NCI-H524 treated with DMSO at 0.1 percent for 48 hours (cell line): Measurements from ENCODE around the gene ADORA1.

Source experiments
- DNase-seq: peaks from one replicate; lab custom pipeline; 2025; lab: John Stamatoyannopoulos, UW

The ADORA1 gene

DNA sequence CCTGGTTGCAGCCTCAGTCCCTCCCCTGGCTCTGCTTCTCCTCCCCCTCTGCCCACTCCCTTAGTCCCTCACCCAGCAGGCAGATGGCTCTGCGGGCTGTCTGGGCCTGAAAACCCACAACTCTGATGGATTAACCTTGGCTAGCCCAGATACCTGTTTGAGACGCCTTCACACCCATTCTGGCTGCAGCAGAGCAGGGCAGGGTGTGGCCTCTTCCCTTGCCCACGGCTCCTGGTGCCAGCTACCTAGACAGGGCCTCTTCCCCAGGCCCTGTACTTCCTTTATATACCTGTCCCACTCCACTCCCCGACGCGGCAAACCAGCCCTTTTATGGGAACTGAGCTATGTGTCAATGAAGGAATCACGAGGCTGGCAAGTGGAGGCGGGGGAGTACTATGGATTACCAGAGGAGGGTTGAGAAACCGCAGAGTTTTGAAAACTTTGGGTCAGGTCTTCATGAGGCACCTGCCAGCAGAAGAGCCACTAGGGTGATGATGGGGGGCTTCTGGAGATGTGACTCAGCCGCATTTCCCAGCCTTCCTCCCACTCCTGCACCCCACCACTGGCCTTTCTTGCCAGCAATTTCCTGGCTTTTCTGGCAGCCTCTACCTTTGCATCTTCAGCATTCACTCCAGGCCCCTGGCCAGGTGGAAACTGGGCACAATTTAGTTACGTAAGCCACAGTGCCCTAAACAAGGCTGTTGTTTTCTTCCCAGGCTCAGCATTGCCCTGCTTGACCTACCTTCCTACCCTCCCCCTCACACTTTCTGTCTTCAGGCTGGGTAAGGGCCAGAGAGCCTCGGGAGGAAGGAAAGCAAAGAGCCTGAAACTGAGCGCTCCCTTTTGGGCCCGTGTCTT, 59.1 kb downstream of the ADORA1 start, which contains the start of gene CHI3L1:
CHI3L1 (minus strand) TSS at position 259 of the 858 bp plus-strand sequence; CDS start at position 178, 81 bp downstream.
- DNase-seq, result no peak

DNA sequence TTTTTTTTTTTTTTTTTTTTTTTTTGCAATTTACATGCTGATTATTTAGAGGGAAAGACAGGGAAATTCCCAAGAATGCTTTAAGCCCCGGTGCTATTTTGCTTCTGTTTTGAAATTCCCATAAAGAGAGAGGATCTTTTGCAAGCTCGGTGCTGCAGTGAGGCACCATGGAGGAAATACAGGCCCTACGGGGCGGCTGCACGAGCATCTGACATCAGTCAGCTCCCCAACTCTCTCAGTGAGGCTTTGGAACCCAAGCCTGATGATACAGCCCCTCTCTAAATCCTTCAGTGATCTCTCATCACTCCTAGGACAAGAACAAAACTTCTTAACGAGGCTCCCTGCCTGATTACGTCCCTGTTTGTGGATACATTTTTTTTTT, 59.8 kb downstream of the ADORA1 start:
- DNase-seq, result no peak

DNA sequence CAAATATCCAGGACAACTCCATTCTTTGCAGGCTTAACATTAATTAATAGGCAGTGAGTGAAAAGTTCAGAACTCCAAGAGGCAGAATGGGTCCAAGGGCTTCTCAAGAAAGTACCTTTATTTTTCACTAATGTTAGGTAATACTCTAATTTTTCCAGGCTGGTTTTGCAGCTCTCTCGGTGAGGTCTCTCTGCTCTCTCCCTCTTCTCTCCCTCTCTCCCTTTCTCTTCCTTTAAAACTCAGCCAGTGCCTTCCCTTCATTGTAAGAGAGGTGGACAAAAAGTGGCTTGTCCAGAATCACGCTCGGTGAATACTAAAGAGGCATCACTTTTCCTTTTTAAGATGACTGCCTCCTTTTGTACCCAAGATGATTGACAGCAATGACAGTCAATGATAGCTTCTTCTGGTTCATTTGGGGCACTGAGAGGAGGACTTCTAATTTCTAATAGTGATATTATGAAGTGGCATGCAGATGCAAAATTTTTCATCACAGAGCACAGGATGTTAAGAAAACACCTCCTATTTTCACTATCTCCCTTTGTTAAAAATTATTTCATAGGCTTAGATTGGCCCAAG, 60.3 kb downstream of the ADORA1 start:
- DNase-seq, result no peak

DNA sequence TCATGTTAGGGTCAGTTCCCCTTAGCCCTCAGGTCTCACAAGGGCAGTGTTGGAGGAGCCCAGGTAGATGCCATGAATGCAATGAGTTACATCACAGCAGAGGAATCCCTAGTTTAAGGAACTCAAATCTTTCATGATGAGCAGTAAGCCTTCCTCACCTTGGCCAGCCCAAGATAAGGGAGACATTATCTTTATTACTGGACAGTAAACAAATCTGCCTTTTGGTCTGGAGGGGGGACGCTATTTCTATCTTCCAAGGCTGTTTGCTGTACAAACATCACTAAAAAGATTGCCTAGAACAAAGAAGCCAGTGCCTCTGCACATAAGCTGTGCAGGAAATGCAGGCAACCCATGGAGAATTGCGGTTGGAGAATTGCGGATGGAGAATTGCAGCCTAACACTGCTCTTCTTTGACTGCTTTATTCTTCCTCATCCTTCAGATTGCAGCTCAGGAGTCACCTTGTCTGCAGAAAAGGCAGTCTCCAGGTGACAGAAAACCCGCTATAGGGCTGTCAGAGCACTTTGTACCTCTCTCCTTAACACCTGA, 61.2 kb downstream of the ADORA1 start:
- DNase-seq, result no peak

DNA sequence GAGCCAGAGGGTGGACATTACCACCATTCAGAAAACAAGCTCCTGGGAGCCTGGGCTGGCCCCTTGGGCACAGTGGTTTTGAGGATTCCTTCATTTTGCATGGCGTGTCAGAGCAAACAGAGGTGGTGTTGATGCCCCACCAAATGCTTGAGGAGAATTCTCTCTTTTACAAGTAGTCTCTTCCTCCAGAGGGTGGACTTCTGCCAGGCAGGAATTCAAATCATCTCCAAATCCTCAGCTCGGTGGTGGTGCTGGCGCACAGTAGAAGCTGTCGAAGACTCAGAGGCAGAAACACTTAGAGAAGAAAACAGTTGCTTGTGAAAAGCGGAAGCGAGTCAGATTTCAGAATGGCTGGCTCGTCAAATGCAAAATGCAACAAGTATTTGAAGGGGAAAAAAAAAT, 62.4 kb downstream of the ADORA1 start:
- DNase-seq, result no peak

DNA sequence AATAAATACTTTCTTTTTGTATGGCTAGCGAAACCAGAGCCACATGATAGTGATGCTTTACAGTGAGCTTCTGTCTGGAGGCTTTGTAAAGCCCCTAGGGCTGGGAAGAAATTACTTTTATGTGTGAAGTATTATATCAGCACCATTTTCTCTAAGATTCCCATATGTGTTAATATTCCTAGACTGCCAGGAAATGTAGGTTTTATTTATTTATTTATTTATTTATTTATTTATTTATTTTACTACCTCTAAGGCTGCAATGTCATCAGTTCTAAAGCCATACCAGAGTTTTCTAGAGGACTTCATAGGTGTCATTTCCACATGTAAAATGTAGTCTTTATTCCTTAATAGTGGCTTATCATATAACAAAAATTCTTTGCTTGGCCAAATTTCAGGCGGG, 63.4 kb downstream of the ADORA1 start:
- DNase-seq, result no peak

DNA sequence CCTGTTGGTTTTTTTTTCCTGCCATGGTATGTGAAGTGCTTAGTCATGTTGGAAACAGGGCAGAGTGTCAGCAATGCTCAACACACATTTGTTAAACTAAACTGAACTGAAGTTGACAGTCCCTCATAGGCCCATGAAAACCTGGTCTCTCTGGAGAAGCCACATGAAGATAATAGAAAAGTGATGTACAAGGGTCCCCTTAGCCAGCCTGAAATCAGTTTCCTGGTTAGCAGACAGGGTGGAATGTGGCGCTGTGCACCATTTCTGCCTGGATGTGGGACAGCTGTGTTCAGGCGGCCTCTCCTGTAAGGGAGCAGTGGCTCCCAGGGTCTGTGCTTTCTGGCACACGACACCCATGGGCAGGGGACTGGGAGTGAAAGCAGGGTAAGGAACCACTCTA, 68.8 kb downstream of the ADORA1 start:
- no peak for DNase-seq

DNA sequence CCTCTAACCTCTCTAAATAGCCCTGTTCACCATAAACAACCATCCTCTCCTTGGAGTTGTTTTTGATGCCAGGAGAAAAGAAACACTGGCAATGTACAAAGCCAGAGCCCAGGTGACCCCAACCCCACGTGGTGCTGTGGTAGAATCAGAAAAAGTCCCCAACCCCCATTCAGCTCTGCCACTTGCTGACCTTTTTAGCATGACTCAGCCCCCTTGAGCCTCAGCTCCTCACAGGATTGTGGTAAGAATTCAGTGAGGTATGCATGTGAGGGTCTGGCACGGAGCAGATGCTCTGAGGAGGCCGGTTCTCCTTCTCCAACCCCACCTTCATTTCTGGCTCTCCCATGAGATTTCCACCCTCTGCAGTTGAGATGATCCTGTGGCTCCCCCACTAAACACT, 70.1 kb downstream of the ADORA1 start:
- DNase-seq, result no peak

DNA sequence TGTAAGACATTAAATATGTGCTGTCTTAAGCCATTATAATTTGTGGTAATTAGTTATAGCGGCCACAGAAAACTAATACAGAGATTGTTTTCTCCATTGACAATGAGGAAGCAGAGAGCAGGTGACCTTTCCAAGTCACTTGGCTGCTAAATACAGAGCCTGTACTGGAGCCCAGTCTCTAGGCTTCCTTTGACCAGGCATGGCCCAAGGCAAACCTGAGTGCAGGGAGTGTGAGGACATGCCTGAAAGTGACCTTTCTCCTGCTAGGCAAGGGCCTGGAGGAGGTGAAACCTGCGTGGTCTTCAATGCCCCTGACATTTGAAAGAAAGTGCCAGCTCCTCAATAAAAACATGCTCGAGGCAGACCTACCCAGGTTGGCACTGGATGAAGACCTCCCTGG, 71.5 kb downstream of the ADORA1 start:
- no peak for DNase-seq

DNA sequence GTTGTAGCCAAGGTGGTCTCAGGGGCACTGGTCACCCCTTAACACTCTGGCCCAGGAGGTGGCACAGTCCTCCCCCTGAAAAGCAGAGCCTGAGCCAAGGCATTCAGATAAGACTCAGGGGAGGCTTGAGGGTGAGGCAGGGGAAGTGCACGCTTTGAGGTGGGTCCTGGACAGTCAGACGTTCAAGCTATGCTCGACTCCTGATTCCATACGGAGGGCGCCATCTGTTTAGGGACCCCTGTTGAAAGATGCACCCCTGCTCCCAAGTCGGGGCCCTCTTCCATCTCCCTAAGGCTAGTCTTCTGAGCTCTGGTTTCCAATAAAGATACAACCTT, 71.9 kb downstream of the ADORA1 start:
- no peak for DNase-seq

DNA sequence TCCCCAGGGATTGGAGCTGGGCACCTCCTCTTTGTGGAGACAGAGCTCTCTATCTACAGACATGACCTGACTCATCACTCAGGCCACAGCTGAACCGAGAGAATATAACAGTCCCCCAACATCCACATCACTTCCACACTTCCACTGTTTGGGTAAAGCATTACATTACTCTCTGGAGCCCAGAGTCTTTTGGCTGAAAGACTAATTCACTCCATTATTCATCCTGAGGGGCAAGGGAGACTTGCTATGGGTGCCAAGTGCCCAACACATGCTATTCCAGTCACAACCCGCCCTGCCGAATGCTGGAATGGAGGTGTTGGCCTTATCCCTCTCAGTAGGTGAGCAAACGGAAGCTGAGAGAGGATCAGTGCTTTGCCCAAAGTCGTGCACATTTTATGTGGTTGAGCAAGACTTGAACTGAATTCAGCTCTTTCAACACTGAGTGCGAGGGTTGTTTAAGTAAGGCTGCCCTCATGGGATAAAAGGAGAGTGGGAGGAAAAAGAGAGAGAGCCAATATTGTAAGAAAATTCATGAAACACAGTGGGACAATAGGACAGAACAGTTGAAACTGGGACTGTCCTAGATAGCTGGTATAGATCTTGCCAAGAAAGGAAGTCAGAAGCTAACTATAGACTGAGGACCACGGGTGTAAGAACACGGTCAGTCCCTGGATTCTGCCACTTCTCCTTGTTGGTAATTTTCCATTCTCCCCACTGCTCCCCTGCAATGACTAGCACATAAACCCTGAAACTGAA, 72.5 kb downstream of the ADORA1 start:
- DNase-seq, result no peak

DNA sequence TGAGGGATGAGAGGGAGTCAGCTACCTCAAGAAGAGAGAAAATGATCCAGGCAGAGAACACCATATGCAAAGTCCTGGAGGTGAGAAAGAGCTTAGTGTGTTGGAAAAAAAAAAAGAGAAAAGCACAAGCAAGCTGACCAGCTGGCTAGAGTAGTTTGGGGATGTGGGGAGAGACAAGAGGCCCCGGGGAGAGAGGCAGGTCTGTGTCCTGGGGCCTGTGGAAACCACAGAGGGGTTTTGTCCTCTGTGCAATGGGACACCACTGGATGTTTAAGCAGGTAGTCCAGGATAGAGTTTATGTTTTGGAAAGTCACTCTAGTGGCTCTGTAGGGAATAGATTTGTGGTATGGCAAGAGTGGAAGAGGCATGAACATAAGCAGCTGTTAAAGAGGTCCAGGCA, 73.4 kb downstream of the ADORA1 start:
- no peak for DNase-seq

DNA sequence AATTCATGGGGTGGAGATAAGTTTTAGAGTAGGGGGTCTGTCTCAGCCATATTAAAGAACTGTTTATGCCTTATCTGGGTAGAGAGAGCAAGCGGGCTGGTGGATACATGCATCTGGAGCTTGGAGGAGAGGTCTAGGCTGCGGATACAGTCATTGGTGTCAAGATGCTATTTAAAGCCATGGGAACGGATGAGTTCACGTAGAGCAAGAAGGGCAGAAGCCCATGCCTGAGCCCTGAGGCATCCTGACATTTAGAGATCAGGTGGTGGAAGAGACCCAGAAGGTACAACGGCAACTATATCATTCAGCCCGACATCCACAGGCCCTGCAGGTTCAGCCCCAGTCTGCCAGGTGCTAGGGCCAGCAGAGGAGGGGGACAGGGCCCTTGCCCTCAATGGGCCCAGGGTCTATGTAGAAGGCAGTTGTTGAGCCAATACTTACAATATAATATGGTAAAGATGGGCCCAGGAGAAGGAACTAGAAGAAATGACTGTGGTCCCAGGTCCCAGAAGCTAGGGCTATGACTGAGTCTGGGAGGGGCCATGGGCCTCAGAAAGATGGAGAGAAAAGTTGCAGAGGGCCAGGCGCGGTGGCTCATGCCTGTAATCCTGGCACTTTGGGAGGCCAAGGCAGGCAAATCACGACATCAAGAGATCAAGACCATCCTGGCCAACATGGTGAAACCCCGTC, 74.1 kb downstream of the ADORA1 start:
- no peak for DNase-seq

DNA sequence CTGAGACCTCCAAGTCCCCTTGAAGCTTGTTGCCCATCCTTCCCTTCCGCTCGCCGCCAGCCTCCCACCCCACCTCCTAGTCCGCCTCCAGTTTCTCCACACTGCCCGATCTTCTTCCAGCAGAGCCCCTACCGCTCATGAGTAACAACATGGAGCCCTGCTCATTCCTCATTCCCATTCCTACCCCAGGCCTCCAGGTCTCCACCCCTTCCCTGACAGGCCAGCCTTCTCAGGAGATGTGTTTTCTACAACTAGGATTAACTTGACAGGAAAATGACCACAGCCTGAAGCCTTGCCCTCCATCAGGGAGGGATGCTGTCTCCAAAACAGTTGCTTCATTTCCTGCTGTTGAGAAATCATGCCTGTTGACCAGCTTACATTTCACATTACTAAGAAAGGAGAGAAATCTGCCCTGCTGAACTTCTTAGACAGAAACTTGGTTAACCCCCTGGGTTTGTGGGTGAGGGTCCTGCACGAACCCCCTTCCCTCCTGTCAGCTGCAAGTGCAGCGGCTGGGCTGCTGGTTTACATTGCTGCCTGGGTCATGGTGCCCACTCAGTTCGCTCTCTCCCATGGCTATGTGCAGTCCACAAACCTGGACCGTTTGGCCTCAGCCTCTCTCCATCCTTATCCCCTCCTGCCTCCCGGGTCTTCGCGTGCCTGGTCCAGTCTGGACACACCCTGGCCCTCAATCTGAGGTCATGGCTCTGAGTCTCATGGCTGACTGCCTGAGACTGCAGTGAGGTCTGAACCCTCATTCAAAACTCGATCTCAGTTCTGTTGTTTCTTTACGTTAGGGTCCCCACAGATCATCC, 75.1 kb downstream of the ADORA1 start:
- DNase-seq, result no peak

DNA sequence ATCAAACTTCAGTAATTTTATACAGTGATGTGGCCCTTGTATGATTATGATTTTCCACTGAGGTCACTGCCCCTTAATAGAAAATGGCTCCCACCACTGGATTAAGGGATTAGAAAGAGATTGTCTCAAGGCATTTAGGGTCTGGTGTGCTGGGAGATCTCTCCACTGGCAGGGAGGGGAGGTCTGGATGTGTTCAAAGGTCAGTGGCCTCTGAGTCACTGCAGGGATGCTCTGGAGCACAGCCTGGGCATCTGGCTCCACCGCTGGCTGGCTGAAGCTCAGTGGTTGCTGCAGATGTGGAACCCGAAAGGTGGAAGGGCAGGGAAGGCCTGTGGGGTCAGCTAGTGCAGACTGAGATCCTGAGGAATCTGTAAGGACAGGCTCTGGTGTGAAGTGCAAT, 77.2 kb downstream of the ADORA1 start:
- no peak for DNase-seq

DNA sequence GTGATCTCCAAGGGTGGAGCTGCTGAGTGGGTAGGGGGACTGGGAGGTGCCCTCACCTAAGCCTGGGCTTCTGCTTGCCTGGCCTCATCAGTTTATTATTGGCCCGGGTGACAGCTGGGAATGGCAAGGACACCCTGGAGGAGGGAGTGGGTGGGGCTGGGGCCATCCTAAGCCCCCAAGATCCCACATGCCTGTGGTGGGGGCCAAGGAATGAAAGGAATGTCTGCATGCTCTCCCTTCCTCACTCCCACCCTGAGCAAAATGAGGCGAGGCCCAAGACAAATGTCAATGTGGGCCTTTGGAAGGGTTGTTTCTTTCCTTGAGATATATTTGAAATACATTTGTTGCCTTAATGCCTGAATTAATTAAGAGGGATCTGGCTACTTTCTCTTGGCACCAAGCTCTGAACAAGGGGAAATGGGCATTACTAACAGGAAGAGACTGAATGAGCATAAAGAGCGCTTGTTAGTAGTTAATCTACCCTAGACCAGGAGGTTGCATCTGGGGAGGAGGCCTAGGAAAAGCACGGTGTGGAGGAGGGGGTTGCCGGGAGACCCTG, 78.7 kb downstream of the ADORA1 start:
- DNase-seq, result no peak

DNA sequence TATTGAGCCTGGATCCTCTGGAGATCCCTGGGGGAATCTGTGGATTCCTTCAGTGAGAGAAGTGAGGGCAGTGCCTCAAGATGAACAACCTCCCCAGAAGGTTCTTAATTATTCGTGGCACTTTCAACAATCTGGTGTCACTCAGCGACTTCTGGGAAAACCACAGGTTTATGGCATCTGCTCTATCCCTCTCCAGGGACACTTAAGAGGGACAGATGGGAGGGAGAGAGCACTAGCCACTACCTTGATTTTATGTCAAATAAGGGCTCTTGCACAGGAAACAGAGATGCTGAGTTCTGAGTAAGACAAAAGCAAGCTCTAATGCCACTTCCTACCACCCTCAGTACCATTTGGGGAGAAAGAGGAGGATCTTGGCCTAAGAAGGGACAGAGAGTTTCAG, 80.2 kb downstream of the ADORA1 start:
- DNase-seq, result peak; percentile 94

DNA sequence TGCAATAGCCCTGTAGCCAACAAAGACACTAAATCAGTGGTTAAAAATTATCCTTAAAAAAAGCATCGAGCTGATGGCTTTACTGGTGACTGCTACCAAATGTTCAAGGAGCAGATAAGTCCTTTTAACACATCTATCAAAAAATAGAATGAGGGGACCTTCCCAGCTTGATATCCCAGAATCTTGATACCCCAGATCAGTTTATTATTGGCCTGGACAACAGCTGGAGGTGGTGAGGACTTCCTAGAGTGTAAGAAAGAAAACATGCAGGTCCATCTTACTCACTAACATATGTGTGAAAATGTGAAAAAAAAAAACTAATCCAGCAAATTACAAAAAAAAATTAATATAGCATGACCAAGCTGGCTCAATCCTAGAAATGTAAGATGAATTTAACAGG, 80.7 kb downstream of the ADORA1 start:
- no peak for DNase-seq

DNA sequence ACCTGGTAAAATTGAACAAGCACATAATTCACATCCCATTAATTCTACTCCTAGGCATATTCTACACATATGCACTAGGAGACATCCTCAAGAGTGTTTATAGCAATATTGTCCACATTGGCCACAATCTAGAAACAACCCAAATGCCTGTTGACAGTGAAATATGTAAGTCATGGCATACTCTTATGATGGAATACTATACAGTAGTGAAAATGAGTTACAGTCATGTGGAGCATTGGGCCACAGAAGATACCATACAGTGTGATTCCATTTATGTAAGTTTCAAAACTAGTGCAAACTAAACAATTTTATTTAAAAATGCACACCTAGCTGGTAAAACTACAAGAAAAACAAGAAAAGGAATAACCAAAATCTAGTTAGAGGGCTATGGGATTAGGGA, 82.8 kb downstream of the ADORA1 start:
- no peak for DNase-seq

DNA sequence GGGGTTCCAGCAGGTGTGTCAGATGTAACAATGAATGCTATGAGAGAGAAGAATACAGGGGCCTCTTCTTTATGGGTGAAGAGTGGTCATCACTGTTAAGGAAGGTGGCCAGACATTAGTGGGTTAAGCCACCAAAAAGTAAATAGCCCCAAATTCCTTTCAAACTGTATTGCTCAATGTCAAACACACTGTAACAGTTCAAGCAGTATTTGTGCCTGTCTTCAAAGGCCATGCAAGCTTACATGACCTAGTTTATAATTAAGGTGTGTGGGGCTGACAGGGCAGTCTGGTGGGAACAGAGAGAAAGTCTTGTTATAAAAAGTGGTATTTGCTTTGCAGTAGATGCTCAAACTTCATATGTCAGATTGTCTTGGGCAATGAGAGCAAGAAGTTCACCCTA, 83.5 kb downstream of the ADORA1 start:
- DNase-seq, result no peak

DNA sequence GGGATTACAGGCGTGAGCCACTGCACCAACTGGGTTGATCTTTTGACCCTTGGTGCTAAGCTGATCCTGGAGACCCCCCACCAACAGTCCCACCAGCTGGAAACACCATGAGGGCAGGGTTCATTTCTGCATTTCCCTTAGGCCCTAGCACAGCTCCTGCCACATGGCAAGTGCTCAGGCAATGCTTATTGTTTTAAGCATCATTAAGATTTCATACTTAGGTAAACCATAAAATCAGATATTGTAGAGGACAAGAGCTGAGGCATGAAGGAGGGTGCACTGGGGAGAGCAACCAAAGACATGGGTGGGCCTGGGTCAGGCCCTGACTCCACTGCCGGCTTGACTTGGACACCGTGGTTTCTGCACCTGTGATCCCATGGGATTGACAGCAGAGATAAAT, 84.3 kb downstream of the ADORA1 start:
- DNase-seq, result no peak
